Common myeloid progenitor, CD34-positive (primary cell): Measurements from ENCODE around the gene ACAP3.
"Not testable (repeated sequence)": the region's sequence is repeated elsewhere in the genome, so short reads cannot be mapped to it uniquely, and the experiment has no call there.

ENCODE experiments used
- CTCF ChIA-PET: fragments of 350-600 bp; sonication (Branson Sonifier 250); formaldehyde crosslinking; loops from one replicate; lab custom pipeline; 2021; ENCODE audit warnings: antibody characterized with exemption; lab: Charles Lee
- POLR2A ChIA-PET: fragments of 350-600 bp; sonication (Branson Sonifier 250); formaldehyde crosslinking; loops from one replicate; lab custom pipeline; 2021; ENCODE audit warnings: antibody characterized with exemption; lab: Charles Lee
- DNase-seq, 3 donors: peaks; one replicate each; pipeline versions ENCODE4 v3.0.0 to v3.0.0-alpha.2; 2013
- H3K27ac ChIP-seq, 2 experiments: 1 replicate in 1 of 2; 2 replicates in 1 of 2; pipeline ENCODE4 v1.7.0; 2013; ENCODE audit warnings: inconsistent platforms in 2 of 2, low read length in 2 of 2, mild to moderate bottlenecking in 2 of 2, low read depth in 1 of 2, moderate library complexity in 1 of 2; ENCODE audit not compliant: severe bottlenecking in 2 of 2, insufficient read depth in 1 of 2, poor library complexity in 1 of 2
- H3K27me3 ChIP-seq, 5 experiments: replicated peaks in 2 of 5; 1 replicate in 3 of 5; 2 replicates in 2 of 5; pipeline versions ENCODE4 v1.6.1 to v1.7.0; 2013; ENCODE audit warnings: low read length in 4 of 5, mild to moderate bottlenecking in 2 of 5, moderate library complexity in 2 of 5, inconsistent platforms in 1 of 5; ENCODE audit not compliant: insufficient read depth in 5 of 5, control insufficient read depth in 4 of 5
- H3K36me3 ChIP-seq, 4 experiments: 1 replicate in 2 of 4; 2 replicates in 2 of 4; pipeline versions ENCODE4 v1.6.1 to v1.7.0; 2013; ENCODE audit warnings: low read length in 3 of 4, control low read depth in 1 of 4, mild to moderate bottlenecking in 1 of 4; ENCODE audit not compliant: control insufficient read depth in 4 of 4, insufficient read depth in 4 of 4
- H3K4me1 ChIP-seq, 4 experiments: 1 replicate in 3 of 4; 2 replicates in 1 of 4; pipeline versions ENCODE4 v1.6.1 to v1.7.1; 2013; ENCODE audit warnings: low read length in 3 of 4, mild to moderate bottlenecking in 3 of 4, control low read depth in 1 of 4, inconsistent platforms in 1 of 4, moderate library complexity in 1 of 4; ENCODE audit not compliant: control insufficient read depth in 4 of 4, insufficient read depth in 4 of 4; ENCODE audit errors: control extremely low read depth in 1 of 4
- H3K4me3 ChIP-seq, 7 experiments: 1 replicate in 4 of 7; 2 replicates in 3 of 7; pipeline versions ENCODE4 v1.5.1 to v1.7.0; 2013; ENCODE audit warnings: mild to moderate bottlenecking in 7 of 7, low read length in 6 of 7, moderate library complexity in 6 of 7, inconsistent platforms in 2 of 7, low read depth in 2 of 7, control low read depth in 1 of 7; ENCODE audit not compliant: insufficient read depth in 4 of 7, control insufficient read depth in 1 of 7; ENCODE audit errors: extremely low read depth in 1 of 7
- H3K9me3 ChIP-seq, 5 experiments: 1 replicate in 4 of 5; 2 replicates in 1 of 5; pipeline versions ENCODE4 v1.6.1 to v1.7.1; 2013; ENCODE audit warnings: low read length in 4 of 5, mild to moderate bottlenecking in 2 of 5, inconsistent platforms in 1 of 5, low read depth in 1 of 5, moderate library complexity in 1 of 5; ENCODE audit not compliant: control insufficient read depth in 4 of 5, insufficient read depth in 2 of 5; ENCODE audit errors: control extremely low read depth in 1 of 5
- WGBS: methylation state at CpG from one replicate; pipeline ENCODE4 v1.1.5; 2013; ENCODE audit not compliant: insufficient coverage; 5-methylcytosine and 5-hydroxymethylcytosine counted together

ACAP3 gene

DNA sequence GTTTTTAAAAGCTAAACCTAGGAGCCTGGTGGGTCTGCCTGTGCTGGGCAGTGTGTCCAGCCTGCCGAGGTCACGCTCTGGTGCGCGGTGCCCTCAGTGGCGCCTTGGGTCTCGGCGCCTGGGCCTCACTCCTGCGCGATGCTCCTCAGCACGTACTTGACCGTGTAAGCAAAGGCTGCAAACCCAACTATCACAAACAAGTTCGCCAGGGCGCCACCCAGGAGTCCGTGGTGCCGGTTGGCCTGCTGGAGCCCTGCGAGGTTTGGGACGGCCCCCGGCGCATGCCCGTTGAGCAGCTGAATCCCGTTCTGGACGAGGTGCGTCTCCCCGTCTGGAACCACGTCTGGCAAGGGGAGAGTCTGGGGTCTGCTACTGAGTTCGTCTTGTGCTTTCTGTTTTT lies 52.7 kb downstream of the ACAP3 start:
- Histone ChIP-seq H3K4me1 (peaks cover 0 to 9% (median 5%) of the 10 kb centered on the region in 4 experiments), H3K4me3 (no peak overlapping the region), H3K27me3 (no peaks in the 10 kb centered on the region), H3K9me3 (no peaks in the 10 kb centered on the region), H3K36me3 (peaks cover 5 to 62% (median 37%) of the 10 kb centered on the region in 4 experiments), H3K27ac (no peak overlapping the region)
- 97% methylated on average over 26 of the region's 26 CpGs for WGBS
- POLR2A ChIA-PET, result interaction anchor here (1.1 kb wide), 1 partner anchor 148 kb away, joined by 5 read pairs; no protein-coding TSS in a partner anchor
- DNase-seq, result no peak
- CTCF ChIA-PET, result interaction anchor here (0.9 to 1.6 kb wide), 3 partner anchors 133 to 240 kb away, joined by 3 to 8 read pairs (median 3); no protein-coding TSS in a partner anchor

DNA sequence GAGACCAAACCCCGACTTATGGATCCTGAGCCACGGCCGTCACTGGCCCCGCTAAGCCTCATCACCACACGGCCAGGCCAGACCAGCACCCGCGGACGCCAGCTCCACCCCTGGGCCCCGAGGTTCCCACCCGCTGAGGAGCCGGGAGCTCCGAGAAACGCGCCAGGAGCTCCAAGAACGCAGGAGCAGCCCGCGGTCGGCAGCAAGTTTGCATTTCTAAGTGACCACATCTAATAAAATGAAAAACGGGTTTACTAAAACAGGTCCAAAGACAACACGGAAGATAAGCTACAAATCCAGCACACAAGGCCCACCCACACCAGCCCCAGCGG lies 53.1 kb downstream of the ACAP3 start:
- Histone ChIP-seq H3K27ac (no peak overlapping the region), H3K4me1 (peaks cover 0 to 9% (median 5%) of the 10 kb centered on the region in 4 experiments), H3K27me3 (no peaks in the 10 kb centered on the region), H3K36me3 (peaks cover 5 to 58% (median 33%) of the 10 kb centered on the region in 4 experiments), H3K9me3 (no peaks in the 10 kb centered on the region), H3K4me3 (no peak overlapping the region)
- ChIA-PET POLR2A (interaction anchor here (1.1 kb wide), 1 partner anchor 148 kb away, joined by 5 read pairs; no protein-coding TSS in a partner anchor), CTCF (interaction anchor here (0.9 to 1.6 kb wide), 3 partner anchors 132 to 239 kb away, joined by 3 to 8 read pairs (median 3); no protein-coding TSS in a partner anchor)
- DNase-seq, result no peak
- WGBS, result 95% methylated on average over 12 of the region's 21 CpGs

DNA sequence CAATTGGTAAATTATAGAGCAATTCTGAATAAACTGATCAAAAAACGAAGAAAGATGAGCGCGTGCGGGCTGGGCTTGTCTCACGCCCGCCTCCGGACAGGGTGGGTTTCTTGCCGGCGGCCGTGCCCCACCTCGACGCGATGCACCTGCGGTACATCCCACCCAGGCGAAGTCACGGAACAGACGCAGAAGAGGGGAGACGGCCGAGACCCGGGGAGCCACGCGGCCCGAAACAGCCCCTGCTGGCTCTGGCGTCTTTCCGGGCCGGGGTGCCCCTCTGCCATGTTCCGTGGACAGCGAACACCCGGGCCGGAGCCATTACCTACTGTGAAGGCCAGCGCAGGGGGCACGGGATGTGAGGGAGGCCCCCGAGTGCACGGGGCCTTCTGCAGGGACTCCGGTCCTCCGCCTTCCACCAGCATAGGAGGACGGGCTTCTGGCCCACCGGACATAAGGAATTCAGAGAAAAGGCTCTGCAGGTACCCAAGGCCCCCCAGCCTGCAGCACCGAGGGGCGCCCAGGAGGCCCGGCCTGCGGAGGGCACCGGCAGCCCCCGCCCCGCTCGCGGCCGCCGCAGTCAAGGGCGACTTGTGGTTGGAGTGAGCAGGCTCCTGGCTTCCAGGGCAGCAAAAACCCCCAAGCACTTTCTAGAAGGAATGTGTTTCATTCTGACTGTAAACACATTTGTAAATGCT lies 53.6 kb downstream of the ACAP3 start:
- Histone ChIP-seq H3K36me3 (peaks cover 5 to 53% (median 31%) of the 10 kb centered on the region in 4 experiments), H3K27me3 (no peaks in the 10 kb centered on the region), H3K4me1 (peaks cover 0 to 9% (median 5%) of the 10 kb centered on the region in 4 experiments), H3K9me3 (no peaks in the 10 kb centered on the region), H3K27ac (no peak overlapping the region), H3K4me3 (no peak overlapping the region)
- no peak for DNase-seq
- ChIA-PET POLR2A (interaction anchor here (1.1 kb wide), 1 partner anchor 147 kb away, joined by 5 read pairs; no protein-coding TSS in a partner anchor), CTCF (interaction anchor here (0.9 to 4.8 kb wide), 4 partner anchors 132 to 239 kb away, joined by 3 to 60 read pairs (median 6); no protein-coding TSS in a partner anchor)
- 98% methylated on average over 45 of the region's 50 CpGs for WGBS

DNA sequence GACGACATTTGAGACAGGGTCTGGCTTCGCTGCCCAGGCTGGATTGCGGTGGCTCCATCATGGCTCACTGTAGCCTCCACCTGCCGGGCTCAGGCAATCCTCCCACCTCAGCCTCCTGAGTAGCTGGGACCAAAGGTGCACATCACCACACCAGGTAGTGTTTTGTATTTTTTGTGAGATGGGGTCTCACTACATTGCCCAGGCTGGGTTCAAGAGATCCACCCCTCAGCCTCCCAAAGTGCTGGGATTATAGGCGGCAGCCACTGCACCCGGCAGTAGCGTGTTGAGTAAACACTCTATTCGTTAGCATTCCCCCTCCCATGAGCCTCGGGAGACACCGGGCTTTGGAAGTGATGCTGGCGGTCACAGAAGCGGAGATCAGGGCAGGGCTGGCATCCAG lies 54.4 kb downstream of the ACAP3 start:
- 93% methylated on average over 10 of the region's 12 CpGs for WGBS
- peaks cover 0 to 9% (median 5%) of the 10 kb centered on the region in 4 experiments for H3K4me1 ChIP-seq
- H3K9me3 ChIP-seq, result no peaks in the 10 kb centered on the region
- peaks cover 5 to 45% (median 26%) of the 10 kb centered on the region in 4 experiments for H3K36me3 ChIP-seq
- no peak overlapping the region for H3K27ac ChIP-seq
- ChIA-PET CTCF (interaction anchor here (3.7 to 4.8 kb wide), 2 partner anchors 132 to 214 kb away, joined by 10 to 60 read pairs; no protein-coding TSS in a partner anchor), POLR2A (interaction anchor here (0.7 kb wide), 1 partner anchor 253 kb away, joined by 3 read pairs; no protein-coding TSS in a partner anchor)
- DNase-seq, result no peak
- peaks cover 0 to 3% (median 0%) of the 10 kb centered on the region in 5 experiments for H3K27me3 ChIP-seq
- no peak overlapping the region for H3K4me3 ChIP-seq

DNA sequence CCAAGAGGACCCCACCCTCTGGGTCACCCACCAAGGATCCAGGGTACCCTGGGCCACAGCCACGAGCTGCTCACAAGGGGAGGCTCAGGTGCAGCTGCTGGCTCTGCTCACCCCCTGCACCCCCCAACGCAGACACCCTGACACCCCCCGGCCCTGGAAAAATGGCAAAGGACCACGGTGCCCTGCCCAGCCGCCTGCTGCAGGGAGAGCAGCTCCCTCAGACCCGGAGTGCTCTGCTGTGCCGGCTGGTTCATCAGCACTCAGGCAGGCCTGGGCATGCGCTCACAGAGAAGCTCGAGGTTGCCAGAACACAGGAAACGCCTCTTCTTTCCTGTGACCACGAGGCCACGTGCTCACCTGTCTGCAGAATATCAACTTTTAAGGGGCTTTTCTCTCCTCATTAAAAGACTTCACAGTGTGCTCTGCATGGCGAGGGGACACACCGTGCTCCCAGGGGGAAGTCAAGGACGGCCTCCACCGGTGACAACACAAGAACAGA lies 56.9 kb downstream of the ACAP3 start:
- 72% methylated on average over 13 of the region's 16 CpGs for WGBS
- H3K4me3 ChIP-seq, result no peak overlapping the region
- H3K9me3 ChIP-seq, result no peaks in the 10 kb centered on the region

DNA sequence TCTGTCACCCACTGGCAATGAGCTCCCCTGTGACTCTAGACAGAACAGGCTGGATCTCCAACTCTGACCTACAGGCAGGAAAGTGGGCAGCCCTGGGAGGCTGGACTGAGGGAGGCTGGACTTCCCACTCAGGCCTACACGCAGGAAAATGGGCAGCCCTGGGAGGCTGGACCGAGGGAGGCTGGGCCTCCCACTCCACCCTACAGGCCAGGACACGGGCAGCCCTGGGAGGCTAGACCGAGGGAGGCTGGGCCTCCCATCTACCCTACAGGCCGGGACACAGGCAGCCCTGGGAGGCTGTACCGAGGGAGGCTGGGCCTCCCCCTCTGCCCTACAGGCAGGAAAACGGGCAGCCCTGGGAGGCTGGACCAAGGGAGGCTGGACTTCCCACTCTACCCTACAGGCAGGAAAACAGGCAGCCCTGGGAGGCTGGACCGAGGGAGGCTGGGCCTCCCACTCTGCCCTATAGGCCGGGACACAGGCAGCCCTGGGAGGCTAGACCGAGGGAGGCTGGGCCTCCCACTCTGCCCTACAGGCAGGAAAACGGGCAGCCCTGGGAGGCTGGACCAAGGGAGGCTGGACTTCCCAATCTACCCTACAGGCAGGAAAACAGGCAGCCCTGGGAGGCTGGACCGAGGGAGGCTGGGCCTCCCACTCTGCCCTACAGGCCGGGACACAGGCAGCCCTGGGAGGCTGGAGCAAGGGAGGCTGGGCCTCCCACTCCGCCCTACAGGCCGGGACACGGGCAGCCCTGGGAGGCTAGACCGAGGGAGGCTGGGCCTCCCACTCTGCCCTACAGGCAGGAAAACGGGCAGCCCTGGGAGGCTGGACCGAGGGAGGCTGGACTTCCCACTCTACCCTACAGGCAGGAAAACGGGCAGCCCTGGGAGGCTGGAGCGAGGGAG lies 59.5 kb downstream of the ACAP3 start:
- H3K27ac ChIP-seq, H3K36me3 ChIP-seq, H3K9me3 ChIP-seq, CTCF ChIA-PET, H3K4me3 ChIP-seq, DNase-seq, POLR2A ChIA-PET: not testable (repeated sequence)
- H3K4me1 ChIP-seq, result peaks cover 0 to 16% (median 10%) of the 10 kb centered on the region in 4 experiments
- WGBS, result 98% methylated on average over 7 of the region's 21 CpGs
- peaks cover 0 to 36% (median 6%) of the 10 kb centered on the region in 5 experiments for H3K27me3 ChIP-seq

More for the DNA sequence above, 56.9 kb downstream of the ACAP3 start:
- ChIA-PET POLR2A (no interaction called here), CTCF (interaction anchor here (0.8 to 4.8 kb wide), 12 partner anchors 9 to 268 kb away, joined by 3 to 60 read pairs (median 4); no protein-coding TSS in a partner anchor)
- no peak overlapping the region for H3K27ac ChIP-seq
- H3K36me3 ChIP-seq, result peaks cover 5 to 29% (median 20%) of the 10 kb centered on the region in 4 experiments
- H3K27me3 ChIP-seq, result peaks cover 0 to 28% (median 6%) of the 10 kb centered on the region in 5 experiments
- peaks cover 0 to 16% (median 10%) of the 10 kb centered on the region in 4 experiments for H3K4me1 ChIP-seq
- DNase-seq, result no peak
